HG03064 (cell line): Measurements from ENCODE around the gene MAP3K14.

ENCODE experiments used
- ATAC-seq: cut with Tn5 transposase; IDR thresholded peaks from one replicate; pipeline ENCODE4 v1.9.1; 2021; ENCODE audit warnings: low read depth; ENCODE audit not compliant: unreplicated experiment

MAP3K14 gene

DNA sequence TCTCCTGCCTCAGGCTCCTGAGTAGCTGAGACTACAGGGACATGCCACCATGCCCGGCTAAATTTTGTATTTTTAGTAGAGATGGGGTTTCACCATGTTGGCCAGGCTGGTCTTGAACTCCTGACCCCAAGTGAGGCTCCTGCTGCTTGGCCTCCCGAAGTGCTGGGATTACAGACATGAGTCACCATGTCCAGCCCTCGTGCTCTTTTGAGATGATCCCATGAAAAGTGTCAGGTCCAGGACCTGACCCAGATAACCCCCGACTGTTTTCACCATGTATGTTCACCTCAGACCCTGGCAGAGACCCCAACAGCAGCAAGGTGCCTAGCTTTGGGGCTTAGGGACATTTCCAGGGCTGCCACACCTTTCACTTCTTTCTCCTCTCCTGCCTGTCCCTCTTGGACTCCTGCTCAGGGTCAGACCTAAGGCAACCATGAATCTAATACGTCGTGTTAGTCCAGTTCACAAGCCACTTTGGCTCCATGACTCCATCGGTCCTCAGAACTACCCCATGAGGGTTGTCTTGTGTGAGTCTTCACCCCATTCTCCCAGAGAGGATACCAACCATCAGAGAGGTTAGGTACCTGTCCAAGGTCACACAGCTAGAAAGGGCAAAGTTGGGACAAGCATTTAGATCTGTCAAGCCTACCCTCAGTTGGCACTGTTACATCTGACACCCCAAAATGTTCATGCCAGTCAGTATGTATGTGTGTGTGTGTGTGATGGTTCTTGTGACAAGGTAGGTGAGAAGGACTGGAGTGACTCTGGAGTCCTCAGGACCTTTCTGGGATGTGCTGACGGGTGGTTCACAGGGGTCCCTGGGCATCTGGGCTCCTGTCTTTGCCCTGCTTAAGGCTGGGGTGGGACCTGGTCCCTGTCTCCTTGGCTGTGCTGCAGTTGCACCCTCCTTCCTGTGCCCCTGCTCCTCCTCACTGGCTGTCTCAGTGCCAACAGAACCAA is 23.1 kb upstream of the MAP3K14 start:
- no peak for ATAC-seq

DNA sequence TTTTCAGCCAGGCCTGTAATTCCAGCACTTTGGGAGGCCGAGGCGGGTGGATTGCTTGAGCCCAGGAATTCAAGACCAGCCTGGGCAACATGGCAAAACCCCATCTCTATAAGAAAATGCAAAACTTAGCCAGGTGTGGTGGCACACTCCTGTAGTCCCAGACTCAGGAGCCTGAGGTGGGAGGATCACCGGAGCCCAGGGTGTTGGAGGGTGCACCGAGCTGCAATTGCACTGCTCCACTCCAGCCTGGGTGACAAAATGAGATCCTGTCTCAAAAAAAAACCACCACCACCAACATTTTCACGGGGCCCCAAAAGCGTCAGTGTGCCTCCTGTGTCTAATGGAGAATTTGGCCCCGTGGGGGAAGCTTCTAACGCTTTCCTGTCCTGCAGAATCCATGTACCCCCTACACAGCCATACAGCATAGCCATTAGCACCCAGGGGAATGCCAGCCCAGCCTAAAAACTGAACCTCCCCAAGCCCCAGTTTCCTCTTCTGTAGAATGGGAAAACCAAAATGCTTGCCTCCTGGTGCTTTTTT is 22.2 kb upstream of the MAP3K14 start:
- no peak for ATAC-seq

GRCh38 chr17:45338023-45338781 is 21.4 kb upstream of the MAP3K14 start:
- ATAC-seq = no peak

- no peak for ATAC-seq
These were observed 19.8 kb upstream of the MAP3K14 start for GRCh38 chr17:45336390-45337182.

GRCh38 chr17:45335721-45336120 is 18.9 kb upstream of the MAP3K14 start:
- ATAC-seq = no peak

GRCh38 chr17:45334701-45335677 is 18.2 kb upstream of the MAP3K14 start:
- ATAC-seq = no peak

GRCh38 chr17:45334231-45334630 is 17.4 kb upstream of the MAP3K14 start:
- ATAC-seq = no peak

GRCh38 chr17:45333702-45334092 is 16.9 kb upstream of the MAP3K14 start:
- ATAC-seq = no peak

GRCh38 chr17:45332989-45333701 is 16.3 kb upstream of the MAP3K14 start:
- no peak for ATAC-seq

GRCh38 chr17:45332505-45332904 is 15.7 kb upstream of the MAP3K14 start:
- ATAC-seq = no peak

- no peak for ATAC-seq
These were observed 9.8 kb upstream of the MAP3K14 start for GRCh38 chr17:45326626-45327025.

- no peak for ATAC-seq
These were observed 9.0 kb upstream of the MAP3K14 start for GRCh38 chr17:45325810-45326209.

- ATAC-seq = no peak
These were observed 7.5 kb upstream of the MAP3K14 start for GRCh38 chr17:45324336-45324735.

DNA sequence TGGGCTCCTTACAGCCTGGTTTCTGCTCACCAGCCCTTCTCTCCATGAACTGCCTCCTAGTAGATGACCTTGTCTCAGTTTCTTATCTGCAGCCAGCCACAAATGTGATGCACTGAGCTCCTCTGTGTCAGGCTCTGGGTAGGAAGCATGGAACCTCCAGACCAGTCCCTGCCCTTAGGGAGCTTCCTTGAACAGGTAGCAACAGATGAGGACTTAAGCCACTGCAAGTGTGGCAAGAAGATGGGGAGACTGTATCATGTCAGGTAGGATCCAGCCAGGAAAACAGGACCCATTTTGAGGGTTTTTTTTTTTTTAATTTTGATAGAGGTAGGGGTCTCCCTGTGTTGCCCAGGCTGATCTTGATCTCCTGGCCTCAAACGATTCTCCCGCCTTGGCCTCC is 5.3 kb upstream of the MAP3K14 start:
- ATAC-seq = no peak

GRCh38 chr17:45320931-45321461 is 4.2 kb upstream of the MAP3K14 start:
- ATAC-seq = no peak

DNA sequence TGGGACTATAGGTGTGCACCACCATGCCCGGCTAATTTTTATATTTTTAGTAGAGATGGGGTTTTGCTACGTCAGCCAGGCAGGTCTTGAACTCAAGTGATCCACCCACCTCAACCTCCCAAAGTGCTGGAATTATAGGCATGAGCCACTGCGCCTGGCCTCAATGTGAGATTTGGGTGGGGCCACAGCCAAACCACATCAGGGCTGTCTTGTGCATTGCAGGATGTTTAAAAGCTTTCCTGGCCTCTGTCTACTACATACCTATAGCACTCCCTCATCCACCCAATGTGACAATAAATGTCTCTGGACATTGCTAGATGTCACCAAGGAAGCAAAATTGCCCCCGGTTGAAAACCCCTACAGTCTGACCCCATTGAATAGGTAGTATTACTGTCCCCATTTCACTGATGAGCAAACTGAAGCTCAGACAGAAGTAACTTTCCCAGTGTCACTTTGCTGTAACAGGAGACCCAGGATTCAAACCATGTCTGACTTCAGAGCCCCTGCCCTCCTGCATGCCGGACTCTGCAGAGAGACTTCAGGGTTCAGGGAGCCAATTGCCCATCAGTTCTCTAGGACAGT is 3.6 kb upstream of the MAP3K14 start:
- ATAC-seq = no peak

DNA sequence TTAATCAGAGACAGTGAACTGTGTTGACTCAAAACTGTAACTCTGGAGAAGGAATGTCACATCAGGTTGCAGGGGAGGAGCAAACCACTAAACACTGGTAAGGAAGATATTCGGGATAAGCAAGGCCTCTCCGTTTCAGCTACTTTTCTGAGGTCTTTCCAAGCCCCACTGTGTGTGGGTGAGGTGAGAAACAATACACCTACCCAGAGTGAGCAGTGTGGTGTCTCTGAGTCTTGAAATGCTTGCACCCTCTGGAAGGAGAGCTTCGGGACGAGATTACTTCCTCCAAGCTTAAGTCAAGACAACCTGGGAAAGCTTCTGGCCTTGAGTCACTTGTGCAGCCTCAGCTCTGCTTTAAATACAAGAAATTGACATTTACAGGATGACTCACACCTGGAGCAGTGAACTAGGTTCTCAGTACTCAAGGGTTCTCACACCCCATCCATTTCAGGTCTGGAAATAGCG is 2.5 kb upstream of the MAP3K14 start:
- ATAC-seq = no peak

- no peak for ATAC-seq
These were observed 1.9 kb upstream of the MAP3K14 start for GRCh38 chr17:45318561-45319230.
